Endothelial cell of umbilical vein (primary cell): ENCODE data around the gene KIAA0825. TPM values are rescaled to one million over a fixed set of nuclear protein-coding genes. Genes with fewer than 3 reads are reported as not detected.

ENCODE experiments used
- BruUV-seq: library from RNA; stranded (reverse); fragments of 400-500 nt; replicated peaks from 2 replicates; lab custom pipeline; 2021; lab: Mats Ljungman, UMichigan
- CTCF ChIA-PET: fragments of 300-600, 350-600 bp; sonication (Branson Sonifier 250); formaldehyde crosslinking; loops from one replicate; lab custom pipeline; 2021; ENCODE audit warnings: antibody characterized with exemption, inconsistent platforms; lab: Charles Lee
- POLR2A ChIA-PET: fragments of 300-600, 350-600 bp; sonication (Branson Sonifier 250); formaldehyde crosslinking; loops from one replicate; lab custom pipeline; 2021; ENCODE audit warnings: antibody characterized with exemption, inconsistent platforms; lab: Charles Lee
- DNase-seq: peaks from one replicate; pipeline ENCODE4 v3.0.0-alpha.2; 2011; ENCODE audit warnings: low read depth, low spot score
- FAIRE-seq: peaks from 2 replicates; lab custom pipeline; 2011; peaks lifted over from hg19 to GRCh38; lab: Jason Lieb, UNC
- H2AFZ ChIP-seq: 2 replicates; pipeline ENCODE4 v1.6.0; 2012; ENCODE audit warnings: low read depth, low read length, control low read depth, inconsistent platforms
- H3K27ac ChIP-seq: 2 replicates; pipeline ENCODE4 v1.5.1; 2011; ENCODE audit warnings: low read depth, mild to moderate bottlenecking, control low read depth, low read length, moderate library complexity; ENCODE audit not compliant: insufficient read depth
- H3K27me3 ChIP-seq, 2 experiments: 2 replicates each; pipeline versions ENCODE4 v1.6.0 to v1.6.1; 2011; ENCODE audit warnings: low read length in 2 of 2, mixed read lengths in 1 of 2; ENCODE audit not compliant: control insufficient read depth in 2 of 2, insufficient read depth in 2 of 2
- H3K36me3 ChIP-seq, 2 experiments: 2 replicates in 1 of 2; 3 replicates in 1 of 2; pipeline ENCODE4 v1.5.1; 2011; ENCODE audit warnings: low read length in 2 of 2, mild to moderate bottlenecking in 1 of 2, moderate library complexity in 1 of 2; ENCODE audit not compliant: control insufficient read depth in 2 of 2, insufficient read depth in 2 of 2; ENCODE audit errors: extremely low read depth in 1 of 2
- H3K4me1 ChIP-seq: 3 replicates; pipeline ENCODE4 v1.5.1; 2011; ENCODE audit warnings: mild to moderate bottlenecking, low read length; ENCODE audit not compliant: control insufficient read depth, insufficient read depth; ENCODE audit errors: extremely low read depth
- H3K4me2 ChIP-seq: 2 replicates; pipeline ENCODE4 v1.6.1; 2011; ENCODE audit warnings: low read length, control low read depth, mixed read lengths; ENCODE audit not compliant: insufficient read depth
- H3K4me3 ChIP-seq, 3 experiments: fragments of 200-600 bp in 1 of 3; sonication (generic), shearing (Covaris generic) in 1 of 3; replicated peaks in 1 of 3; 2 replicates each; pipeline ENCODE4 v1.5.1; 2011 to 2016; ENCODE audit warnings: control low read depth in 3 of 3, low read length in 3 of 3, mild to moderate bottlenecking in 2 of 3, inconsistent platforms in 1 of 3, low read depth in 1 of 3, moderate library complexity in 1 of 3; ENCODE audit not compliant: insufficient read depth in 1 of 3
- H3K79me2 ChIP-seq: 2 replicates; pipeline ENCODE4 v1.6.0; 2012; ENCODE audit warnings: low read length, inconsistent platforms; ENCODE audit not compliant: control insufficient read depth, insufficient read depth
- H3K9ac ChIP-seq: replicated peaks from 2 replicates; pipeline ENCODE3; 2011; ENCODE audit warnings: low read length, control low read depth; ENCODE audit not compliant: insufficient read depth; ENCODE audit errors: extremely low read depth
- H3K9me1 ChIP-seq: replicated peaks from 3 replicates; pipeline ENCODE4 v1.6.0; 2011; ENCODE audit warnings: mild to moderate bottlenecking, low read length; ENCODE audit not compliant: control insufficient read depth, insufficient read depth; ENCODE audit errors: extremely low read depth
- H3K9me3 ChIP-seq: replicated peaks from 2 replicates; pipeline ENCODE4 v1.5.1; 2012; ENCODE audit warnings: low read length, inconsistent platforms; ENCODE audit not compliant: control insufficient read depth, insufficient read depth
- H4K20me1 ChIP-seq: replicated peaks from 2 replicates; pipeline ENCODE3; 2011; ENCODE audit warnings: mild to moderate bottlenecking, low read length; ENCODE audit not compliant: control insufficient read depth, insufficient read depth; ENCODE audit errors: extremely low read depth
- EZH2 ChIP-seq: IDR thresholded peaks from 2 replicates; pipeline ENCODE4 v1.6.1; 2012; ENCODE audit warnings: borderline replicate concordance, low read depth, mild to moderate bottlenecking, moderate library complexity, low read length, inconsistent platforms; ENCODE audit not compliant: severe bottlenecking
- JUN ChIP-seq: IDR thresholded peaks from 2 replicates; pipeline ENCODE4 v1.6.1; 2011; ENCODE audit warnings: borderline replicate concordance, low read depth; ENCODE audit not compliant: insufficient read length, insufficient read depth
- MYC ChIP-seq: IDR thresholded peaks from one replicate; pipeline ENCODE4 v1.6.1; 2011; ENCODE audit warnings: mild to moderate bottlenecking, low read depth, low read length
- POLR2AphosphoS5 ChIP-seq: IDR thresholded peaks from 2 replicates; pipeline ENCODE4 v1.6.1; 2012; ENCODE audit warnings: low read depth, mild to moderate bottlenecking, control low read depth, low read length, moderate library complexity; ENCODE audit not compliant: insufficient read depth
- dilution Hi-C: fragments of 300-500 bp; cut with MboI; formaldehyde crosslinking; loops from one replicate; pipeline ENCODE4 v1.15.0; 2019; ENCODE audit warnings: low sequenced_read_pairs; ENCODE audit not compliant: extremely low pct_ligation_motif_present
- intact Hi-C: fragments of 100-400 bp; cut with micrococcal nuclease; formaldehyde crosslinking; loops from one replicate; pipeline ENCODE4 v1.10.0; 2022
- polyA plus RNA-seq, 4 experiments: library from polyadenylated mRNA; depleted of rRNA in 3 of 4; stranded (reverse) in 3 of 4; unstranded in 1 of 4; fragments of >200 nt; gene quantifications; 2 replicates each; pipeline versions ENCODE4 v1.2.1 to v1.2.3, GENCODE V29; 2011 to 2012; ENCODE audit warnings: missing spikeins in 1 of 4
- total RNA-seq: library from RNA; stranded (reverse); gene quantifications from 2 replicates; pipeline ENCODE4 v1.2.3, GENCODE V29; 2021
- TF ChIP-seq, protein P1 (sequence below): IDR thresholded peaks from 2 replicates; pipeline ENCODE4 v1.6.1; 2011; ENCODE audit not compliant: insufficient read depth, insufficient read length

KIAA0825 gene
- total and polyA plus RNA-seq, 2 donors (not counting 3 experiments of a cell fraction or from before 2014, with no cell fraction given), result 0.15 to 1.1 TPM

DNA sequence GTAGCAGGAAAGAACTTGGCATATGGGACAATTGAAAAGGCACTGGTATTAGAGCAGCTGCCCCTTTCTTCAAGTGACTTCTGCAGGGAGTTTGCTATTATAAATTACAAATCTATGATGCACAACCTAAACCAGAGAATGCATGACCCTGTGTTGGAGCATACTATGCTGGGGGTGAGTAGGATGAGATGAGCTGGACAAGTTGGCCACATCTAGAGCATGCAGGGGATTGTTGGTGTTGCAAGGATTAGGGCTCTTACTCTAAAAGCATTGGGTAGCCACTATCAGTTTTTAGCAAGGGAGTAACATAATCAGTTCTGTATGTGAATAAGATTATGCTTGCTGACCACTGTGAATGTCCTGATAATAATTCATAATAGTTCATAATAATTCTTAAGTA lies 186.7 kb downstream of the KIAA0825 start:
- dilution Hi-C loops, result no loop called here
- intact Hi-C loops, result no loop called here
- Histone ChIP-seq H3K4me3 (no peak overlapping the region), H3K4me1 (peaks cover 10% of the 10 kb centered on the region), H3K9me3 (no peaks in the 10 kb centered on the region), H3K4me2 (no peak overlapping the region), H3K79me2 (no peaks in the 10 kb centered on the region), H3K9me1 (no peaks in the 10 kb centered on the region), H4K20me1 (no peaks in the 10 kb centered on the region), H3K27ac (no peak overlapping the region), H3K9ac (no peak overlapping the region), H2AFZ (no peak overlapping the region), H3K27me3 (no peaks in the 10 kb centered on the region), H3K36me3 (no peaks in the 10 kb centered on the region)
- FAIRE-seq (no peak), DNase-seq (no peak)
- ChIA-PET CTCF (no interaction called here), POLR2A (no interaction called here)
- no TSS peak for BruUV-seq
- TF ChIP-seq, protein P1, sequence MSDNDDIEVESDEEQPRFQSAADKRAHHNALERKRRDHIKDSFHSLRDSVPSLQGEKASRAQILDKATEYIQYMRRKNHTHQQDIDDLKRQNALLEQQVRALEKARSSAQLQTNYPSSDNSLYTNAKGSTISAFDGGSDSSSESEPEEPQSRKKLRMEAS, result no peak
- no peak for TF ChIP-seq POLR2AphosphoS5
- TF ChIP-seq MYC, result no peak
- TF ChIP-seq EZH2, result no peak
- no peak for TF ChIP-seq JUN

- peaks cover 10% of the 10 kb centered on the region for H3K4me1 ChIP-seq
- DNase-seq (no peak), FAIRE-seq (no peak)
- H2AFZ ChIP-seq, result no peak overlapping the region
- H3K9me3 ChIP-seq, result no peaks in the 10 kb centered on the region
- TF ChIP-seq EZH2, result no peak
- TF ChIP-seq JUN, result no peak
- H3K27me3 ChIP-seq, result no peaks in the 10 kb centered on the region
- H3K36me3 ChIP-seq, result no peaks in the 10 kb centered on the region
- H3K4me3 ChIP-seq, result no peak overlapping the region
- no TSS peak for BruUV-seq
- H3K9me1 ChIP-seq, result no peaks in the 10 kb centered on the region
- intact Hi-C loops (no loop called here), dilution Hi-C loops (no loop called here)
- CTCF ChIA-PET, result no interaction called here
- no peaks in the 10 kb centered on the region for H4K20me1 ChIP-seq
- POLR2A ChIA-PET, result no interaction called here
- no peaks in the 10 kb centered on the region for H3K79me2 ChIP-seq
- H3K27ac ChIP-seq, result no peak overlapping the region
- H3K9ac ChIP-seq, result no peak overlapping the region
- H3K4me2 ChIP-seq, result no peak overlapping the region
These were observed 188.8 kb downstream of the KIAA0825 start for GRCh38 chr5:94429566-94429965.
